Tibial nerve (tissue), 4 donors: ENCODE measurements around the gene TRERF1. TPM values are rescaled to one million over a fixed set of nuclear protein-coding genes. Genes with fewer than 3 reads are reported as not detected.
A peak's percentile ranks its signal among the peaks of the same experiment; 100 is the strongest.

Source experiments
- DNase-seq, 2 donors: peaks; one replicate each; pipeline ENCODE4 v3.0.0-alpha.2; 2019; ENCODE audit warnings: low spot score in 2 of 2
- H3K27ac ChIP-seq, 4 donors: fragments of 200-600 bp; sonication (generic) in 3 of 4; one replicate each; pipeline ENCODE4 v1.5.1; 2017 to 2019; ENCODE audit warnings: mild to moderate bottlenecking in 1 of 4
- H3K27me3 ChIP-seq, 2 donors: fragments of 200-600 bp; sonication (generic) in 1 of 2; one replicate each; pipeline versions ENCODE4 v1.5.1 to v1.6.0; 2017 to 2019
- H3K36me3 ChIP-seq, 3 donors: fragments of 200-600 bp; sonication (generic); one replicate each; pipeline ENCODE4 v1.5.1; 2018 to 2019
- H3K4me1 ChIP-seq, 4 donors: fragments of 200-600 bp; sonication (generic) in 3 of 4; one replicate each; pipeline ENCODE4 v1.5.1; 2017 to 2019
- H3K4me3 ChIP-seq, 4 donors: fragments of 200-600 bp; sonication (generic) in 3 of 4; one replicate each; pipeline ENCODE4 v1.5.1; 2017 to 2019; ENCODE audit warnings: mild to moderate bottlenecking in 1 of 4, moderate library complexity in 1 of 4
- H3K9me3 ChIP-seq, 4 donors: fragments of 200-600 bp; sonication (generic) in 3 of 4; one replicate each; pipeline ENCODE4 v1.5.1; 2017 to 2019
- CTCF ChIP-seq, 5 experiments: fragments of 200-600 bp in 3 of 5; fragments of 450-650 bp in 2 of 5; sonication (generic) in 3 of 5; IDR thresholded peaks; one replicate each; pipeline ENCODE4 v1.5.1; 2016 to 2019; ENCODE audit warnings: antibody characterized with exemption in 5 of 5, mild to moderate bottlenecking in 3 of 5, moderate library complexity in 2 of 5
- EP300 ChIP-seq, 2 donors: sonication (generic); formaldehyde crosslinking; IDR thresholded peaks; one replicate each; pipeline ENCODE4 v1.6.1; 2017; ENCODE audit warnings: antibody characterized with exemption in 2 of 2, mild to moderate bottlenecking in 1 of 2
- POLR2A ChIP-seq, 2 donors: fragments of 450-650 bp; IDR thresholded peaks; one replicate each; pipeline ENCODE4 v1.6.1; 2017; ENCODE audit warnings: antibody characterized with exemption in 2 of 2, mild to moderate bottlenecking in 2 of 2, moderate library complexity in 2 of 2
- WGBS, 2 donors: methylation state at CpG; one replicate each; pipeline ENCODE4 v1.1.5; 2018; 5-methylcytosine and 5-hydroxymethylcytosine counted together
- total RNA-seq, 4 donors: library from RNA; depleted of rRNA; stranded (reverse); fragments of >200 nt; gene quantifications; one replicate each; pipeline ENCODE4 v1.1.0, GENCODE V29; 2016

Gene TRERF1
- total RNA-seq = 1 to 10 TPM; 4.2 to 7.2 (median 4.9) TPM

- Histone ChIP-seq H3K4me3 (peak within 1 kb of the TSS; percentile 70 to 90 (median 80)), H3K9me3 (no peaks in the 10 kb centered on the region), H3K27me3 (no peaks in the 10 kb centered on the region), H3K27ac (peak within 1 kb of the TSS; percentile 63 to 90 (median 83)), H3K36me3 (no peaks in the 10 kb centered on the region), H3K4me1 (peaks cover 0 to 47% (median 10%) of the 10 kb centered on the region in 4 donors)
- 1 to 2% methylated on average over 36 of the region's 36 CpGs for WGBS, 2 donors
- peak in 1 of 2 donors; percentile 43 for DNase-seq
- no peak for TF ChIP-seq CTCF (IDR thresholded peaks at IDR 0.05)
- TF ChIP-seq EP300 (IDR thresholded peaks at IDR 0.05) = no peak
- TF ChIP-seq POLR2A (IDR thresholded peaks at IDR 0.05) = peak in 1 of 2 donors; percentile 8
Measured at GRCh38 chr6:42451333-42452170, at the start of gene TRERF1. Gene TRERF1, minus strand, starts transcription at chr6:42451926. Its CDS starts 182,336 bp downstream, at chr6:42269590.

- H3K9me3 ChIP-seq = peaks cover 0 to 6% (median 0%) of the 10 kb centered on the region in 4 donors
- no peaks in the 10 kb centered on the region for H3K36me3 ChIP-seq
- no peak for DNase-seq
- no peak overlapping the region for H3K27ac ChIP-seq
- TF ChIP-seq EP300 (IDR thresholded peaks at IDR 0.05) (no peak), POLR2A (IDR thresholded peaks at IDR 0.05) (no peak), CTCF (IDR thresholded peaks at IDR 0.05) (no peak)
- 80 to 84% methylated on average over 7 of the region's 7 CpGs for WGBS, 2 donors
- H3K4me3 ChIP-seq = no peak overlapping the region
- no peaks in the 10 kb centered on the region for H3K27me3 ChIP-seq
- H3K4me1 ChIP-seq = no peaks in the 10 kb centered on the region
Measured at GRCh38 chr6:42498473-42499128, 46.9 kb upstream of the TRERF1 start.

- Histone ChIP-seq H3K27ac (no peak overlapping the region), H3K27me3 (no peaks in the 10 kb centered on the region), H3K4me3 (no peak overlapping the region), H3K9me3 (peaks cover 0 to 6% (median 0%) of the 10 kb centered on the region in 4 donors), H3K36me3 (no peaks in the 10 kb centered on the region), H3K4me1 (no peaks in the 10 kb centered on the region)
- DNase-seq = no peak
- TF ChIP-seq POLR2A (IDR thresholded peaks at IDR 0.05) = no peak
- no peak for TF ChIP-seq CTCF (IDR thresholded peaks at IDR 0.05)
- TF ChIP-seq EP300 (IDR thresholded peaks at IDR 0.05) = no peak
- WGBS, 2 donors = 92% methylated on average over 14 of the region's 14 CpGs
Measured at GRCh38 chr6:42493914-42494539, 42.3 kb upstream of the TRERF1 start.

GRCh38 chr6:42488129-42488528 lies 36.4 kb upstream of the TRERF1 start:
- whole genome bisulfite sequencing, 2 donors = 61 to 68% methylated on average over 2 of the region's 2 CpGs
- Histone ChIP-seq H3K27me3 (no peaks in the 10 kb centered on the region), H3K9me3 (no peaks in the 10 kb centered on the region), H3K27ac (no peak overlapping the region), H3K36me3 (no peaks in the 10 kb centered on the region), H3K4me1 (no peaks in the 10 kb centered on the region), H3K4me3 (no peak overlapping the region)
- no peak for DNase-seq
- no peak for TF ChIP-seq POLR2A (IDR thresholded peaks at IDR 0.05)
- TF ChIP-seq EP300 (IDR thresholded peaks at IDR 0.05) = no peak
- no peak for TF ChIP-seq CTCF (IDR thresholded peaks at IDR 0.05)
